H1 (cell line): ENCODE measurements around the gene ATP13A3. TPM values are rescaled to one million over a fixed set of nuclear protein-coding genes. Genes with fewer than 3 reads are reported as not detected.
A peak's percentile ranks its signal among the peaks of the same experiment; 100 is the strongest.

ENCODE experiments used
- CTCF ChIA-PET: fragments of 300-600 bp; sonication (Branson Sonifier 250); formaldehyde crosslinking; loops from one replicate; lab custom pipeline; 2021; ENCODE audit not compliant: partially characterized antibody; lab: Charles Lee
- POLR2A ChIA-PET: fragments of 300-600 bp; sonication (Branson Sonifier 250); formaldehyde crosslinking; loops from one replicate; lab custom pipeline; 2021; ENCODE audit warnings: inconsistent platforms; ENCODE audit not compliant: partially characterized antibody; lab: Charles Lee
- DNase-seq, 2 experiments: peaks; one replicate each; pipeline versions ENCODE4 v3.0.0 to v3.0.0-alpha.2; 2010 to 2022; ENCODE audit warnings: low spot score in 2 of 2, low read depth in 1 of 2, mixed read lengths in 1 of 2
- FAIRE-seq: peaks from 2 replicates; lab custom pipeline; 2011; peaks lifted over from hg19 to GRCh38; lab: Jason Lieb, UNC
- H2AFZ ChIP-seq: 2 replicates; pipeline ENCODE4 v1.8.1; 2012; ENCODE audit warnings: low read length, inconsistent platforms
- H2AK5ac ChIP-seq: 2 replicates; pipeline ENCODE4 v1.6.1; 2013; ENCODE audit warnings: low read depth, low read length
- H2BK120ac ChIP-seq: replicated peaks from 2 replicates; pipeline ENCODE3; 2013; ENCODE audit warnings: low read depth, low read length, inconsistent platforms
- H2BK12ac ChIP-seq: 2 replicates; pipeline ENCODE4 v1.6.1; 2013; ENCODE audit warnings: low read depth, low read length
- H2BK15ac ChIP-seq: 2 replicates; pipeline ENCODE4 v1.6.1; 2013; ENCODE audit warnings: low read length
- H2BK20ac ChIP-seq: 2 replicates; pipeline ENCODE4 v1.6.1; 2013; ENCODE audit warnings: low read length
- H2BK5ac ChIP-seq: 2 replicates; pipeline ENCODE4 v1.6.1; 2013; ENCODE audit warnings: low read depth, low read length
- H3K14ac ChIP-seq: 2 replicates; pipeline ENCODE4 v1.6.1; 2013; ENCODE audit warnings: inconsistent platforms; ENCODE audit not compliant: insufficient read length
- H3K18ac ChIP-seq: 2 replicates; pipeline ENCODE4 v1.6.1; 2013; ENCODE audit warnings: low read length; ENCODE audit errors: extremely low read depth
- H3K23ac ChIP-seq: 2 replicates; pipeline ENCODE4 v1.6.1; 2013; ENCODE audit warnings: inconsistent platforms; ENCODE audit not compliant: insufficient read length
- H3K23me2 ChIP-seq: 2 replicates; pipeline ENCODE4 v1.6.1; 2013; ENCODE audit warnings: low read depth, low read length
- H3K27ac ChIP-seq: 2 replicates; pipeline ENCODE4 v1.6.1; 2011; ENCODE audit warnings: low read depth, low read length, inconsistent platforms
- H3K27me3 ChIP-seq, 4 experiments: replicated peaks in 1 of 4; 1 replicate in 1 of 4; 2 replicates in 3 of 4; pipeline versions ENCODE4 v1.6.1 to v1.8.1; 2011 to 2013; ENCODE audit warnings: low read length in 3 of 4, mild to moderate bottlenecking in 3 of 4, inconsistent platforms in 2 of 4, mixed read lengths in 2 of 4, moderate library complexity in 1 of 4; ENCODE audit not compliant: control insufficient read depth in 3 of 4, insufficient read depth in 3 of 4; ENCODE audit errors: extremely low read depth in 1 of 4
- H3K36me3 ChIP-seq, 4 experiments: 2 replicates each; pipeline versions ENCODE4 v1.6.1 to v1.8.1; 2011 to 2013; ENCODE audit warnings: mild to moderate bottlenecking in 4 of 4, low read length in 3 of 4, moderate library complexity in 2 of 4, control low read depth in 1 of 4, inconsistent platforms in 1 of 4; ENCODE audit not compliant: insufficient read depth in 4 of 4, control insufficient read depth in 2 of 4
- H3K4ac ChIP-seq: replicated peaks from 2 replicates; pipeline ENCODE3; 2013; ENCODE audit warnings: low read length, low read depth, mixed read lengths, inconsistent platforms; ENCODE audit not compliant: insufficient read length
- H3K4me1 ChIP-seq, 4 experiments: replicated peaks in 1 of 4; 1 replicate in 1 of 4; 2 replicates in 3 of 4; pipeline versions ENCODE4 v1.6.1 to v1.8.1; 2011 to 2013; ENCODE audit warnings: low read length in 3 of 4, inconsistent platforms in 2 of 4, mixed read lengths in 1 of 4; ENCODE audit not compliant: insufficient read depth in 4 of 4, control insufficient read depth in 3 of 4
- H3K4me2 ChIP-seq, 2 experiments: 2 replicates each; pipeline versions ENCODE4 v1.6.1 to v1.8.1; 2011 to 2013; ENCODE audit warnings: low read depth in 2 of 2, low read length in 2 of 2, control low read depth in 1 of 2, inconsistent platforms in 1 of 2, mild to moderate bottlenecking in 1 of 2; ENCODE audit not compliant: insufficient read depth in 1 of 2
- H3K4me3 ChIP-seq, 4 experiments: fragments of 200-600, 300-600 bp in 1 of 4; sonication (generic), shearing (Covaris generic), sonication (Bioruptor Twin) in 1 of 4; 2 replicates each; pipeline versions ENCODE4 v1.5.1 to v1.8.1; 2011 to 2016; ENCODE audit warnings: low read length in 4 of 4, low read depth in 3 of 4, control low read depth in 2 of 4, inconsistent platforms in 2 of 4, mild to moderate bottlenecking in 2 of 4, mixed read lengths in 1 of 4, moderate library complexity in 1 of 4; ENCODE audit not compliant: insufficient read depth in 2 of 4; ENCODE audit errors: extremely low read depth in 1 of 4
- H3K56ac ChIP-seq: replicated peaks from 2 replicates; pipeline ENCODE3; 2013; ENCODE audit warnings: low read depth, mild to moderate bottlenecking, mixed read lengths, low read length, inconsistent platforms; ENCODE audit not compliant: insufficient read length
- H3K79me1 ChIP-seq: 2 replicates; pipeline ENCODE4 v1.6.1; 2013; ENCODE audit warnings: low read depth, low read length, control low read depth
- H3K79me2 ChIP-seq, 2 experiments: 2 replicates each; pipeline versions ENCODE4 v1.6.1 to v1.8.1; 2012 to 2013; ENCODE audit warnings: low read length in 2 of 2, mild to moderate bottlenecking in 2 of 2, inconsistent platforms in 1 of 2; ENCODE audit not compliant: insufficient read depth in 2 of 2, control insufficient read depth in 1 of 2
- H3K9ac ChIP-seq, 4 experiments: replicated peaks in 1 of 4; 1 replicate in 1 of 4; 2 replicates in 3 of 4; pipeline versions ENCODE4 v1.6.1 to v1.8.1; 2011 to 2013; ENCODE audit warnings: low read depth in 3 of 4, low read length in 3 of 4, control low read depth in 2 of 4, mild to moderate bottlenecking in 2 of 4, moderate library complexity in 2 of 4, inconsistent platforms in 1 of 4; ENCODE audit errors: extremely low read depth in 1 of 4
- H3K9me3 ChIP-seq, 2 experiments: 2 replicates each; pipeline versions ENCODE4 v1.6.1 to v1.8.1; 2012 to 2013; ENCODE audit warnings: mild to moderate bottlenecking in 2 of 2, moderate library complexity in 2 of 2, control low read depth in 1 of 2, inconsistent platforms in 1 of 2, low read depth in 1 of 2, low read length in 1 of 2, mixed read lengths in 1 of 2; ENCODE audit not compliant: insufficient read depth in 2 of 2
- H4K20me1 ChIP-seq, 2 experiments: replicated peaks in 1 of 2; 2 replicates each; pipeline versions ENCODE3 to v1.8.1; 2011 to 2013; ENCODE audit warnings: inconsistent platforms in 2 of 2, low read length in 2 of 2, mild to moderate bottlenecking in 1 of 2; ENCODE audit not compliant: insufficient read depth in 2 of 2, control insufficient read depth in 1 of 2
- H4K5ac ChIP-seq: 2 replicates; pipeline ENCODE4 v1.6.1; 2013; ENCODE audit warnings: low read length, low read depth, mixed read lengths, inconsistent platforms; ENCODE audit not compliant: insufficient read length
- H4K8ac ChIP-seq: 2 replicates; pipeline ENCODE4 v1.8.0; 2013; ENCODE audit warnings: mild to moderate bottlenecking, moderate library complexity, low read length, inconsistent platforms; ENCODE audit not compliant: insufficient read depth; ENCODE audit errors: extremely low read depth
- H4K91ac ChIP-seq: replicated peaks from 2 replicates; pipeline ENCODE3; 2013; ENCODE audit warnings: low read length, mixed read lengths, inconsistent platforms; ENCODE audit not compliant: insufficient read length
- CHD1 ChIP-seq: IDR thresholded peaks from 2 replicates; pipeline ENCODE4 v1.6.1; 2012; ENCODE audit warnings: low read depth, low read length, improper control_type of control experiment
- TAF1 ChIP-seq: IDR thresholded peaks from 2 replicates; pipeline ENCODE4 v1.6.1; 2011; ENCODE audit warnings: mild to moderate bottlenecking, low read depth, low read length
- WGBS, 2 experiments: shearing (Covaris generic) in 1 of 2; methylation state at CpG; one replicate each; pipeline versions ENCODE4 v1.1.6 to v1.1.7; 2013 to 2015; ENCODE audit warnings: low lambda C conversion rate in 2 of 2, mixed read lengths in 2 of 2, inconsistent platforms in 1 of 2, low coverage in 1 of 2, missing lambda C conversion rate in 1 of 2; ENCODE audit not compliant: insufficient replicate concordance in 2 of 2, insufficient coverage in 1 of 2, insufficient read length in 1 of 2; ENCODE audit errors: extremely low coverage in 1 of 2, missing lambda C conversion rate in 1 of 2; 5-methylcytosine and 5-hydroxymethylcytosine counted together
- polyA plus RNA-seq, 7 experiments: library from polyadenylated mRNA; depleted of rRNA in 3 of 7; stranded (reverse) in 5 of 7; unstranded in 2 of 7; fragments of >200 nt in 5 of 7; fragments of 200-250 nt in 2 of 7; gene quantifications; 1 replicate in 5 of 7; 2 replicates in 1 of 7; 4 replicates in 1 of 7; pipeline versions ENCODE4 v1.2.1 to v1.2.3, GENCODE V29; 2011 to 2013; ENCODE audit warnings: missing spikeins in 2 of 7, mixed read lengths in 2 of 7
- total RNA-seq: library from RNA; stranded (reverse); fragmentation: NEBNext Ultra II Directional; extraction: Animal tissue kit (Norgen Biotek cat#: 25700); gene quantifications from 2 replicates; pipeline ENCODE4 v1.2.1, GENCODE V29; 2021

The ATP13A3 gene
- total and polyA plus RNA-seq, 2 of the 8 experiments (the other 6 are each of a cell fraction or from before 2014, with no cell fraction given), result 18.6 to 92.2 TPM

DNA sequence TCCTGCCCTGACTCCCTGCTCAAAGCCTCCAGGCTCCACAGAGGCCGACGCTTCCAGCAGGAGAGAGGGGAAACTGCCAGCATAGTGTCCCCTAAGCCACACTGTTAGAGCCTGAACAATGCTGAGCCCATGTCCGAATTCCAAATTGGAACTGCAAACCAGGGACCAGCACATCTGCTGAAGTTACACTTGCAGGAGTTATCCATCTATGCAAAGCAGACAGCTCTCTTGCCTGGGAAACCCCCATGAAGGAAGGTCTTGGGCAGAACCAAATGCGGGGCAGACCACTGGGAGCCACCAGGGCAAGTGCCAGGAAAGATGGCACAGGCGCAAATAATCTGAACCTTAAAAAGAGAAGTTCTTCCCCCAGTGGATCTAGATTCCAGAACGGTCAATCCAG, 117.9 kb downstream of the ATP13A3 start:
- Histone ChIP-seq H3K4me2 (peak overlapping the region in 1 of 2 experiments; percentile 56; a peak in 1 of 4 replicates), H4K91ac (no peak overlapping the region), H3K79me2 (no peaks in the 10 kb centered on the region)

More for the DNA sequence above, 117.9 kb downstream of the ATP13A3 start:
- FAIRE-seq (no peak), DNase-seq (no peak)
- Histone ChIP-seq H3K9ac (no peak overlapping the region; a peak in 1 of 7 replicates), H3K4ac (no peak overlapping the region), H3K27ac (no peak overlapping the region), H3K4me1 (peaks cover 3 to 20% (median 11%) of the 10 kb centered on the region in 4 experiments), H3K4me3 (no peak overlapping the region), H2BK20ac (peak overlapping the region; percentile 48; the same call in 1 of the 2 replicates), H3K56ac (no peak overlapping the region), H3K9me3 (no peaks in the 10 kb centered on the region), H2BK12ac (no peak overlapping the region), H3K27me3 (peaks cover 0 to 10% (median 2%) of the 10 kb centered on the region in 4 experiments; a peak in 4 of 7 replicates), H4K5ac (no peak overlapping the region), H2BK15ac (0 out of 2 replicates have a peak overlapping the region, but pooled peaks have one; percentile 5), H2AK5ac (no peak overlapping the region), H2BK5ac (no peak overlapping the region), H3K18ac (no peak overlapping the region), H3K14ac (no peak overlapping the region), H4K8ac (no peak overlapping the region), H3K23ac (no peak overlapping the region), H2AFZ (no peak overlapping the region), H3K79me1 (no peaks in the 10 kb centered on the region), H3K23me2 (peaks cover 2% of the 10 kb centered on the region; the same call in 1 of the 2 replicates), H4K20me1 (no peaks in the 10 kb centered on the region), H3K36me3 (no peaks in the 10 kb centered on the region), H2BK120ac (no peak overlapping the region)
- CTCF ChIA-PET, result interaction anchor here (1.0 to 18.9 kb wide), 8 partner anchors 15 to 106 kb away, joined by 3 to 344 read pairs (median 4); no protein-coding TSS in a partner anchor
- WGBS, 2 experiments, result 88% methylated on average over 6 of the region's 6 CpGs; no CpG with 5 or more reads in 1 of the 2 experiments
- POLR2A ChIA-PET, result interaction anchor here (1.5 to 1.7 kb wide), 2 partner anchors 13 to 17 kb away, joined by 3 read pairs; no protein-coding TSS in a partner anchor
- TF ChIP-seq TAF1 (no peak), CHD1 (no peak)
